GM19328 (cell line): ENCODE results near the gene MMAA.

ENCODE experiments used
- ATAC-seq: cut with Tn5 transposase; IDR thresholded peaks from one replicate; pipeline ENCODE4 v1.9.1; 2021; ENCODE audit warnings: mild to moderate bottlenecking, moderate library complexity; ENCODE audit not compliant: unreplicated experiment

The MMAA gene

GRCh38 chr4:145703850-145704497, 84.8 kb downstream of the MMAA start:
- no peak for ATAC-seq

GRCh38 chr4:145709336-145709735, 90.2 kb downstream of the MMAA start:
- no peak for ATAC-seq
